IgD-negative memory B cell (primary cell): ENCODE measurements around the gene ZNF365. TPM values are rescaled to one million over a fixed set of nuclear protein-coding genes. Genes with fewer than 3 reads are reported as not detected.

Source experiments
- polyA plus RNA-seq: library from polyadenylated mRNA; unstranded; fragments of 300-500 nt; fragmentation: Illumina TruSeq; gene quantifications from one replicate; pipeline ENCODE4 v1.2.3, GENCODE V29; 2021

ZNF365 gene
- polyA plus RNA-seq, 1 donor from 2014 or later: not detected

Other genes with a start within 250 kb of the ZNF365 start
- gene RTKN2, start 105.5 kb upstream of the ZNF365 start, polyA plus RNA-seq: 0.05 TPM